Endodermal cell (in vitro differentiated cells): ENCODE data around the gene TIMM44. TPM values are rescaled to one million over a fixed set of nuclear protein-coding genes. Genes with fewer than 3 reads are reported as not detected.

ENCODE experiments used
- DNase-seq: peaks from one replicate; pipeline ENCODE4 v3.0.0-alpha.2; 2017
- H3K27ac ChIP-seq: 2 replicates; pipeline ENCODE4 v1.5.1; 2013; ENCODE audit warnings: mild to moderate bottlenecking, low read depth, low read length, moderate library complexity
- H3K27me3 ChIP-seq: 2 replicates; pipeline ENCODE4 v1.6.1; 2013; ENCODE audit warnings: mild to moderate bottlenecking, low read length, moderate library complexity; ENCODE audit not compliant: insufficient read depth, control insufficient read depth, poor library complexity, severe bottlenecking
- H3K36me3 ChIP-seq: 2 replicates; pipeline ENCODE4 v1.7.0; 2013; ENCODE audit warnings: mild to moderate bottlenecking, low read length, moderate library complexity; ENCODE audit not compliant: control insufficient read depth, insufficient read depth
- H3K4me1 ChIP-seq: one replicate; pipeline ENCODE4 v1.7.0; 2013; ENCODE audit warnings: low read length; ENCODE audit not compliant: control insufficient read depth, insufficient read depth
- H3K4me3 ChIP-seq: 2 replicates; pipeline ENCODE4 v1.5.1; 2013; ENCODE audit warnings: mild to moderate bottlenecking, low read length, moderate library complexity
- H3K9ac ChIP-seq: 2 replicates; pipeline ENCODE4 v1.6.1; 2013; ENCODE audit warnings: mild to moderate bottlenecking, low read length, moderate library complexity; ENCODE audit not compliant: poor library complexity, severe bottlenecking; ENCODE audit errors: extremely low read depth
- H3K9me3 ChIP-seq: 2 replicates; pipeline ENCODE4 v1.6.1; 2013; ENCODE audit warnings: mild to moderate bottlenecking, low read length, moderate library complexity; ENCODE audit not compliant: control insufficient read depth
- H3K27ac Mint-ChIP-seq: 2 replicates; pipeline ENCODE4 v1.8.0; 2020; ENCODE audit warnings: mixed read lengths
- H3K27me3 Mint-ChIP-seq: 2 replicates; pipeline ENCODE4 v1.8.0; 2021; ENCODE audit warnings: mild to moderate bottlenecking, mixed read lengths; ENCODE audit not compliant: insufficient read depth
- H3K36me3 Mint-ChIP-seq: 2 replicates; pipeline ENCODE4 v1.8.0; 2020; ENCODE audit warnings: low read depth, mixed read lengths
- H3K4me1 Mint-ChIP-seq: 2 replicates; pipeline ENCODE4 v1.8.0; 2020; ENCODE audit warnings: mixed read lengths
- H3K4me3 Mint-ChIP-seq: 2 replicates; pipeline ENCODE4 v1.8.0; 2020; ENCODE audit warnings: mild to moderate bottlenecking, moderate library complexity, mixed read lengths
- H3K9me3 Mint-ChIP-seq: 2 replicates; pipeline ENCODE4 v1.8.0; 2020; ENCODE audit warnings: mild to moderate bottlenecking, mixed read lengths
- WGBS, 2 experiments: methylation state at CpG; one replicate each; pipeline versions ENCODE4 v1.1.5 to v1.1.7; 2013; ENCODE audit warnings: missing lambda C conversion rate in 2 of 2, mixed read lengths in 1 of 2; ENCODE audit not compliant: insufficient coverage in 1 of 2, insufficient read length in 1 of 2; 5-methylcytosine and 5-hydroxymethylcytosine counted together
- total RNA-seq, 2 donors: library from RNA; stranded (reverse); fragmentation: NEBNext Ultra II Directional in 1 of 2; extraction: Animal tissue kit (Norgen Biotek cat#: 25700) in 1 of 2; gene quantifications; 2 replicates in 1 of 2; 3 replicates in 1 of 2; pipeline ENCODE4 v1.2.1, GENCODE V29; 2021
- TF ChIP-seq, protein P1 (sequence below): fragments of 200-600 bp; sonication (generic); conservative IDR thresholded peaks from 2 replicates; pipeline ENCODE4 v1.5.0; 2021; ENCODE audit warnings: antibody characterized with exemption, mild to moderate bottlenecking

Gene TIMM44
- total RNA-seq, 2 donors from 2014 or later: 78.1 to 80.0 TPM

DNA sequence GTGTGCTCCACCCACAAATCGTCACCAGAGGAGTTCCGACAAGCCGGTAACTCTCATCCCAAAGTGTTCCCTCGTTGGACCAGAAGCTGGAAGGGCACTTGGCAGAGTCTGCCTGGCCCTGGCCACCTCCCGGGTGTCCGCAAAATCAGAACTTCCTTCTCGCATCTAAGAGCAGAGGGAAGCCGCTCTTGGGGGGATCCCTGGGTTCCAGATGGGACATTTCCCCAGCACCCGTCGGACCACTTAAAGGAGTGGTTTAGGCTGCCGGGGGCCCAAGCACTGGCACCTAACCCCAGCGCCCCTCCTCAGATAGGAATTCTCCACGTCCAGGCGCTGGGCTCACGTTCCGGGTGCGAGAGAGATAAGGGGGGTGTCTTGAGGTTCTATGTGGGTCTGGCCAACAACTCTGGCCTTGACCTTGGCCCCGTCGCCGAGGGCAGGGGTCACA, 40.6 kb downstream of the TIMM44 start:
- 60 to 70% methylated on average over 20 of the region's 20 CpGs for WGBS, 2 experiments
- peaks cover 15% of the 10 kb centered on the region for H3K36me3 ChIP-seq
- H3K4me1 ChIP-seq: no peaks in the 10 kb centered on the region
- no peaks in the 10 kb centered on the region for H3K9me3 ChIP-seq
- peak overlapping the region; percentile 88 for H3K4me3 ChIP-seq
- H3K4me3 Mint-ChIP-seq: peak overlapping the region; percentile 81
- H3K27me3 Mint-ChIP-seq: no peaks in the 10 kb centered on the region
- H3K9me3 Mint-ChIP-seq: no peaks in the 10 kb centered on the region
- TF ChIP-seq, protein P1, sequence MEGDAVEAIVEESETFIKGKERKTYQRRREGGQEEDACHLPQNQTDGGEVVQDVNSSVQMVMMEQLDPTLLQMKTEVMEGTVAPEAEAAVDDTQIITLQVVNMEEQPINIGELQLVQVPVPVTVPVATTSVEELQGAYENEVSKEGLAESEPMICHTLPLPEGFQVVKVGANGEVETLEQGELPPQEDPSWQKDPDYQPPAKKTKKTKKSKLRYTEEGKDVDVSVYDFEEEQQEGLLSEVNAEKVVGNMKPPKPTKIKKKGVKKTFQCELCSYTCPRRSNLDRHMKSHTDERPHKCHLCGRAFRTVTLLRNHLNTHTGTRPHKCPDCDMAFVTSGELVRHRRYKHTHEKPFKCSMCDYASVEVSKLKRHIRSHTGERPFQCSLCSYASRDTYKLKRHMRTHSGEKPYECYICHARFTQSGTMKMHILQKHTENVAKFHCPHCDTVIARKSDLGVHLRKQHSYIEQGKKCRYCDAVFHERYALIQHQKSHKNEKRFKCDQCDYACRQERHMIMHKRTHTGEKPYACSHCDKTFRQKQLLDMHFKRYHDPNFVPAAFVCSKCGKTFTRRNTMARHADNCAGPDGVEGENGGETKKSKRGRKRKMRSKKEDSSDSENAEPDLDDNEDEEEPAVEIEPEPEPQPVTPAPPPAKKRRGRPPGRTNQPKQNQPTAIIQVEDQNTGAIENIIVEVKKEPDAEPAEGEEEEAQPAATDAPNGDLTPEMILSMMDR: no peak
- H3K27ac Mint-ChIP-seq: peak overlapping the region; percentile 91
- peak overlapping the region; percentile 82 for H3K9ac ChIP-seq
- H3K36me3 Mint-ChIP-seq: peaks cover 11% of the 10 kb centered on the region
- H3K27me3 ChIP-seq: no peaks in the 10 kb centered on the region
- peaks cover 11% of the 10 kb centered on the region for H3K4me1 Mint-ChIP-seq
- DNase-seq: peak; percentile 65
- peak overlapping the region; percentile 80 for H3K27ac ChIP-seq

DNA sequence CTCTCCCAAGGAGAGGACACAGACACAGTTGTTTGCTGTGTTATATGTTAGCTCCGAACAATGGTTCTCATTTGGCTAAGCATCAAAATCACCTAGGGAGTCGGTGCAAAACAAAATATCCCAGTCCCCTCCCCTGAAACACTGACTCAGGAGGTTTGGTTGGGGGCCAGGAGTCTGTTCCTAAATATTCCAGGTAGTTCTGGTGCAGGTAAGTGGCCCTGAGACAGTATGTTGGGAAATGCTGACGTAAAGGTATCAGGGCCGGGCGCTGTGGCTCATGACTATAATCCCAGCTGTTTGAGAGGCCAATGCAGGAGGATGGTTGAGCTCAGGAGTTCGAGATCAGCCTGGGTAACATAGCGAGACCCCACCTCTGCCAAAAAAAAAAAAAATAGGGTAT, 42.1 kb downstream of the TIMM44 start:
- H3K9ac ChIP-seq: no peak overlapping the region
- H3K4me1 ChIP-seq: no peaks in the 10 kb centered on the region
- Mint-ChIP-seq H3K27me3 (no peaks in the 10 kb centered on the region), H3K4me1 (peaks cover 11% of the 10 kb centered on the region), H3K27ac (no peak overlapping the region), H3K9me3 (no peaks in the 10 kb centered on the region), H3K4me3 (no peak overlapping the region), H3K36me3 (peaks cover 13% of the 10 kb centered on the region)
- TF ChIP-seq, protein P1: no peak
- no peak for DNase-seq
- H3K4me3 ChIP-seq: no peak overlapping the region
- no peak overlapping the region for H3K27ac ChIP-seq
- H3K9me3 ChIP-seq: no peaks in the 10 kb centered on the region
- WGBS, 2 experiments: 93 to 96% methylated on average over 4 to 7 of the region's 7 CpGs
- H3K27me3 ChIP-seq: no peaks in the 10 kb centered on the region
- H3K36me3 ChIP-seq: peaks cover 6% of the 10 kb centered on the region

- Mint-ChIP-seq H3K36me3 (peaks cover 13% of the 10 kb centered on the region), H3K27ac (no peak overlapping the region), H3K4me3 (no peak overlapping the region), H3K4me1 (peaks cover 11% of the 10 kb centered on the region), H3K27me3 (no peaks in the 10 kb centered on the region), H3K9me3 (no peaks in the 10 kb centered on the region)
- H3K27me3 ChIP-seq: no peaks in the 10 kb centered on the region
- no peak for DNase-seq
- peaks cover 3% of the 10 kb centered on the region for H3K36me3 ChIP-seq
- H3K27ac ChIP-seq: no peak overlapping the region
- no peak overlapping the region for H3K9ac ChIP-seq
- H3K4me3 ChIP-seq: no peak overlapping the region
- TF ChIP-seq, protein P1: no peak
- H3K4me1 ChIP-seq: no peaks in the 10 kb centered on the region
- no peaks in the 10 kb centered on the region for H3K9me3 ChIP-seq
- WGBS, 2 experiments: 94 to 100% methylated on average over 2 to 3 of the region's 3 CpGs
Measured at GRCh38 chr19:7900931-7901330, 42.5 kb downstream of the TIMM44 start.
